Measurements from ENCODE around the gene F9. TPM values are rescaled to one million over a fixed set of nuclear protein-coding genes. Genes with fewer than 3 reads are reported as not detected.

The F9 gene
- polyA plus RNA-seq, 1 experiment, result not detected

DNA sequence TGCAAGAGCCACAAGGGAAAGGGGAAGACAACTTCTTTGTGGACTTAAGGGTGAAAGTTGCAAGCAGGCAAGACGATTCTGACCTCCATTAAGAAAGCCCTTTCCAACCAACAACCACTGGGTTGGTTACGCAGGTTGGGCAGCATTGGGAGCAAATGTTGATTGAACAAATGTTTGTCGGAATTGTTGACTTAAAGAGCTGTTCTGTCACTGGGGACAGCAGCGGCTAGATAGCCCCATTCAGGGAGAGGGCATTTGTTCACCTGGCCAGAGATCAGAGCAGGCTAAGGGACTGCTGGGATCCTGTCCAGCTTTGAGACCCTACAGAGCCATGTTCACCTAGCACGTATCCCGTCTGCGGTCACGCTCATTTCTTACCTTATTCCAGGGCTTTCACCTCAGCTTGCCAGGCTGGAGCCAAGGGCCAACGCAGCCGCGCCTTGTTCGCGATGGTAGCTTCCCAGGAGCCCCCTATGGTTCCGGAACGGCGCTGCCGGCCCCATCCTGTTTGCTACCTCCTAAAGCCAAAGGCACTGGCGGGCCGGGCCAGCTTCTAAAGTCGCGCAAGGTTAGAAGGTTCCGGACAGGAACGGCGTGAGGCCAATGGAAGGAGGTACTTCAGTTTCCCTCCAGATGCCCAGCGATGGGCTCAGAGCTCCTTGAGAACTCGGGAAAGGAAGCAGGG, 24.6 kb downstream of the F9 start:
- Histone ChIP-seq H3K9me3 (ENCODE audit: control insufficient read depth, insufficient read depth, low read length) (no peaks in the 10 kb centered on the region), H3K27ac (ENCODE audit: low read depth, low read length) (no peak overlapping the region), H3K27me3 (ENCODE audit: control insufficient read depth, insufficient read depth, low read length) (no peaks in the 10 kb centered on the region), H3K4me3 (ENCODE audit: low read depth, low read length) (no peak overlapping the region)
- ChIA-PET CTCF (no interaction called here), POLR2A (no interaction called here)
- TF ChIP-seq, protein P1, sequence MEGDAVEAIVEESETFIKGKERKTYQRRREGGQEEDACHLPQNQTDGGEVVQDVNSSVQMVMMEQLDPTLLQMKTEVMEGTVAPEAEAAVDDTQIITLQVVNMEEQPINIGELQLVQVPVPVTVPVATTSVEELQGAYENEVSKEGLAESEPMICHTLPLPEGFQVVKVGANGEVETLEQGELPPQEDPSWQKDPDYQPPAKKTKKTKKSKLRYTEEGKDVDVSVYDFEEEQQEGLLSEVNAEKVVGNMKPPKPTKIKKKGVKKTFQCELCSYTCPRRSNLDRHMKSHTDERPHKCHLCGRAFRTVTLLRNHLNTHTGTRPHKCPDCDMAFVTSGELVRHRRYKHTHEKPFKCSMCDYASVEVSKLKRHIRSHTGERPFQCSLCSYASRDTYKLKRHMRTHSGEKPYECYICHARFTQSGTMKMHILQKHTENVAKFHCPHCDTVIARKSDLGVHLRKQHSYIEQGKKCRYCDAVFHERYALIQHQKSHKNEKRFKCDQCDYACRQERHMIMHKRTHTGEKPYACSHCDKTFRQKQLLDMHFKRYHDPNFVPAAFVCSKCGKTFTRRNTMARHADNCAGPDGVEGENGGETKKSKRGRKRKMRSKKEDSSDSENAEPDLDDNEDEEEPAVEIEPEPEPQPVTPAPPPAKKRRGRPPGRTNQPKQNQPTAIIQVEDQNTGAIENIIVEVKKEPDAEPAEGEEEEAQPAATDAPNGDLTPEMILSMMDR (IDR thresholded peaks at IDR 0.05; ENCODE audit: low read depth, low read length), result no peak
- DNase-seq (ENCODE audit: low read depth, low spot score), result no peak

DNA sequence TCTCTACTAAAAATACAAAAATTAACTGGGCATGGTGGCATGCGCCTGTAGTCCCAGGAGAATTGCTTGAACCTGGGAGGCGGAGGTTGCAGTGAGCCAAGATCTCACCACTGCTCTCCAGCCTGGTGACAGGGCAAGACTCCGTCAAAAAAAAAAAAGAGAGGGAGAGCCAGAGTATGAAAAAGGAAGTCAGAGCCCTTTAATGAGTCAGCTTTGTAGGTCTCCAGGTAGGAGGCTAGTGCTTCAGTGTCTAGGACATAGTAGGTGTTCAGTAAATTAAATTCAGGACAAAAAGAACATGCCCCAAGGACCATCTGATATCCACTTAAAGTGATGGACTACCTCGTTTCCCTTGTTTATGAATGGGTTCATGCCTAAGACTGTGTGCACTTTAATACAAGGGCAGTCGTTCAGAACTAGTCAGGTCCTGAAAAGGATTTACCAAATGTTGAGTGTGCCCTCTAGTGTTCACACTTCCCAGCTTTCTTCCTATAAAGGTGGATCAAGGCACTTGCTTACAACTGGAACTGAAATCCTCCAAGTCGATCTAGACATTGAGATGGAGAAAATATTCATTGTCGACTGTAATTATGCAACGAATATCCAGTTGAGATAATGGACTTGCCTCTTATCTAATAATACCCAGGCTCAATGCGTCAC, 29.0 kb downstream of the F9 start:
- TF ChIP-seq, protein P1 (IDR thresholded peaks at IDR 0.05; ENCODE audit: low read depth, low read length), result peak; percentile 50
- POLR2A ChIA-PET, result no interaction called here
- Histone ChIP-seq H3K4me3 (ENCODE audit: low read depth, low read length) (no peak overlapping the region), H3K27me3 (ENCODE audit: control insufficient read depth, insufficient read depth, low read length) (no peaks in the 10 kb centered on the region), H3K9me3 (ENCODE audit: control insufficient read depth, insufficient read depth, low read length) (no peaks in the 10 kb centered on the region), H3K27ac (ENCODE audit: low read depth, low read length) (no peak overlapping the region)
- CTCF ChIA-PET, result interaction anchor here (0.6 to 1.6 kb wide), 4 partner anchors 36 to 1430 kb away, joined by 3 to 4 read pairs (median 3); no protein-coding TSS in a partner anchor
- peak; percentile 1 for DNase-seq (ENCODE audit: low read depth, low spot score)

DNA sequence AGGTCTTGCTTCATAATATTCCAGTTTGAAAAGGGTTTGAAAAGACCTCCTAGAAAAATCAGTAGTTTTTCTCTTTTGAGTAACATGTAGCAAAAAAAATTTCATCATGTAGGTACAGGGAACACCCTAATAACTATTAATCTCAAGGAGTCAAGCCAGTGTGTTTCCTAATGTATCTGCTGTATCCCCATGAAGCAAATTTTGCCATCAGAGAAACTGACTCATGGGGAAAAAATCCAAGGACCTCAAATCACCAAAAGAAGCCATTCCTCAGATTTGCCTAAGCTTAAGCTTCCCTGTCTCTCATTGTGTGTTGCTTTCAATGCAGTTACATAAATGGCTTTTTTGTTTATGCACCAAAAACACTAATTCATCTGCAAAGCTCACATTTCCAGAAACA, 29.7 kb downstream of the F9 start:
- Histone ChIP-seq H3K27ac (ENCODE audit: low read depth, low read length) (no peak overlapping the region), H3K4me3 (ENCODE audit: low read depth, low read length) (no peak overlapping the region), H3K27me3 (ENCODE audit: control insufficient read depth, insufficient read depth, low read length) (no peaks in the 10 kb centered on the region), H3K9me3 (ENCODE audit: control insufficient read depth, insufficient read depth, low read length) (no peaks in the 10 kb centered on the region)
- POLR2A ChIA-PET, result no interaction called here
- TF ChIP-seq, protein P1 (IDR thresholded peaks at IDR 0.05; ENCODE audit: low read depth, low read length), result no peak
- CTCF ChIA-PET, result interaction anchor here (0.7 to 1.6 kb wide), 2 partner anchors 37 to 784 kb away, joined by 3 to 4 read pairs; no protein-coding TSS in a partner anchor
- no peak for DNase-seq (ENCODE audit: low read depth, low spot score)

DNA sequence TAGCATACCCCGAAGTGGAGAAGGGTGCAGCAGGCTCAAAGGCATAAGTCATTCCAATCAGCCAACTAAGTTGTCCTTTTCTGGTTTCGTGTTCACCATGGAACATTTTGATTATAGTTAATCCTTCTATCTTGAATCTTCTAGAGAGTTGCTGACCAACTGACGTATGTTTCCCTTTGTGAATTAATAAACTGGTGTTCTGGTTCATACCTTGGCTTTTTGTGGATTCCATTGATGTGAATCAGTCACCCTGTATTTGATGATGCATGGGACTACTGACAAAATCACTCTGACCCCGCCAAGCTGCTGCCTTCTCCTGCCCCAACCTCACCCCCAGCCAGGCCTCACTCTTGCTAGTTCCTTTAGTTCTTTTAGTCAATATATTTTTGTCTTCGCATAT, 32.7 kb downstream of the F9 start:
- Histone ChIP-seq H3K27ac (ENCODE audit: low read depth, low read length) (no peak overlapping the region), H3K27me3 (ENCODE audit: control insufficient read depth, insufficient read depth, low read length) (no peaks in the 10 kb centered on the region), H3K9me3 (ENCODE audit: control insufficient read depth, insufficient read depth, low read length) (no peaks in the 10 kb centered on the region), H3K4me3 (ENCODE audit: low read depth, low read length) (no peak overlapping the region)
- no peak for DNase-seq (ENCODE audit: low read depth, low spot score)
- ChIA-PET CTCF (no interaction called here), POLR2A (no interaction called here)
- TF ChIP-seq, protein P1 (IDR thresholded peaks at IDR 0.05; ENCODE audit: low read depth, low read length), result no peak

DNA sequence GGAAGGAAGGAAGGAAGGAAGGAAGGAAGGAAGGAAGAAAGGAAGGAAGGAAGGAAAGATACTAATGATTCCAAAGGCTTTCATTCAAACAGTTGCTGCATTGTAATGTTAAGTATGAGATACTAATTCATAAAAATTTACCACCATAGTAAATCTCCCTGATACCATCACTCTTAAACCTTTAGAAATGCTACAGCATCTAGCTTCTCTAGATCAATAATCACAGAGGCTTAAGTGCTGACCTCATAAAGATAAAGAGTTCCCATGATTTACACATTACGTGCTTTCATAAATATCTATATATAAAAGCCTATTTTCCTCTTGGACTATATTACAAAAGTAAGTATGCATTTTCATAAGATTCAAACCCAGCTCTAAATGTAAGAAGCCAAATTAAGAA, 36.4 kb downstream of the F9 start:
- Histone ChIP-seq H3K4me3 (ENCODE audit: low read depth, low read length) (no peak overlapping the region), H3K9me3 (ENCODE audit: control insufficient read depth, insufficient read depth, low read length) (no peaks in the 10 kb centered on the region), H3K27me3 (ENCODE audit: control insufficient read depth, insufficient read depth, low read length) (no peaks in the 10 kb centered on the region), H3K27ac (ENCODE audit: low read depth, low read length) (no peak overlapping the region)
- no peak for DNase-seq (ENCODE audit: low read depth, low spot score)
- TF ChIP-seq, protein P1 (IDR thresholded peaks at IDR 0.05; ENCODE audit: low read depth, low read length), result no peak
- CTCF ChIA-PET, result no interaction called here
- POLR2A ChIA-PET, result no interaction called here

Measured in AG04450 (cell line).